ENCODE results near the gene NET1.

Gene NET1

DNA sequence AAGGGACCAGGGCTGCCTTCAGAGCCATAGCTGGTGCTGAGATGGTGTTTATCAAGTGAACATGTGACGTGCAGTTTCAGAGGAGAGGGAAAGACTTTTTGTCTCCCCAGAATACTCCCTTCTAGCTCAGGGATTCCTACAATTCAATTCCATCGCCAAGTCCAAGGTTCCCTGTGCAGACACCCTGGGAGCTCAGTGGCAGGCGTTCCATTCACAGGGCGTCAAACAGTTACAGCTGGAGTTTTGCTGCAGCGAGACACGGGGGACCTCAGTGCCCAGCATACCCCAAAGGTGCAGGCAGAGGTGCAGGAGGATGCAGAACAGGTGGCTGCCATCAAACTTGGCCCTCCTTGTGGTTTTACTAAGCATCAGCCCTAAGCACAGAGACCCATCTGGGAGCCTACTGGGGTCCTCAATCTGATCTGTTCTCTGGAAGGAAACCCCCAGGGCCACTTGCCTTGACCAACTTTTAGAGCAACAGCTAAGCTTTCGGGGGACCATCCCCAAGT is 87.9 kb downstream of the NET1 start:
- DNase-seq (ENCODE audit: low spot score), result no peak

DNA sequence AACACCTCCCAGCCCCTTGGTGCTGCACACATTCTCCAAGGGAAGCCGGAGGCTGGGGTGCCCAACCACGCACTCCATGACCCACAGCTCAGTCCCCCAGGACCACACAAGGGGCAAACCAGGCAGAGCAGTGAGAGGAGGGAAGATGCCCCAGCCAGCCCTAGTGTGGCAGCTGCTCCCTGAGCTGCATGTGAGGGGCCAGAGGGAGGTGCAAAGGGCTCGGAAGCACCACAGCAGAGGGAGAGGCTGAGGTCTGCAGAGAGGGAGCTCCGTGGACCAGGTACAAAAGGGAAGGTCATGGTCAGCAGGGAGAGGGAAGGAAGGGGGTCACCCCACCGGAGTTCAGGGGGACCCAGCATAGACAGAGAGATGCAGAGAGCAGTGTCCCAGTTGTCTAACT is 88.6 kb downstream of the NET1 start:
- DNase-seq (ENCODE audit: low spot score), result no peak

DNA sequence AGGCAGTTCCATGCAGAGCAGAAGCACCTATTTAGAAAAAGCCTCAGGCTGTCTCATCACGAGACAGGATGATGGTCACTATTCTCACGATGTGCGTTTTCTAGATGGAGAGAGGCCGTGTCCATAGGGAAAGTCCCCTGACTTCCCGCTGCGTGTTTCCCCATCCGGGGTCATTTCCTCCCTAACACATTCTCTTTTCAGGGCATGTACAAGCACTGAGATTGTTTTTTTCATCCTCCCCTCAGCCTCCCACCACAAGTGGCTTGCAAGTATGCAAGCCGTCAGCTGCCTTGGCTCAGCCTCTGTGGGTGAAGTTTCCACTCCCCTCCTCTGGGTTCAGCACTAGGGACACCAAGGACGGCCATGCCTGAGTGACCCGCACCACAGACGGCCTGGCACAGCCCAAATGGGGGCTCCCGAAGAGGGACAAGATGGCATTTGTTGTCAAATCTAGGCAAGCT is 89.7 kb downstream of the NET1 start:
- DNase-seq (ENCODE audit: low spot score), result no peak

DNA sequence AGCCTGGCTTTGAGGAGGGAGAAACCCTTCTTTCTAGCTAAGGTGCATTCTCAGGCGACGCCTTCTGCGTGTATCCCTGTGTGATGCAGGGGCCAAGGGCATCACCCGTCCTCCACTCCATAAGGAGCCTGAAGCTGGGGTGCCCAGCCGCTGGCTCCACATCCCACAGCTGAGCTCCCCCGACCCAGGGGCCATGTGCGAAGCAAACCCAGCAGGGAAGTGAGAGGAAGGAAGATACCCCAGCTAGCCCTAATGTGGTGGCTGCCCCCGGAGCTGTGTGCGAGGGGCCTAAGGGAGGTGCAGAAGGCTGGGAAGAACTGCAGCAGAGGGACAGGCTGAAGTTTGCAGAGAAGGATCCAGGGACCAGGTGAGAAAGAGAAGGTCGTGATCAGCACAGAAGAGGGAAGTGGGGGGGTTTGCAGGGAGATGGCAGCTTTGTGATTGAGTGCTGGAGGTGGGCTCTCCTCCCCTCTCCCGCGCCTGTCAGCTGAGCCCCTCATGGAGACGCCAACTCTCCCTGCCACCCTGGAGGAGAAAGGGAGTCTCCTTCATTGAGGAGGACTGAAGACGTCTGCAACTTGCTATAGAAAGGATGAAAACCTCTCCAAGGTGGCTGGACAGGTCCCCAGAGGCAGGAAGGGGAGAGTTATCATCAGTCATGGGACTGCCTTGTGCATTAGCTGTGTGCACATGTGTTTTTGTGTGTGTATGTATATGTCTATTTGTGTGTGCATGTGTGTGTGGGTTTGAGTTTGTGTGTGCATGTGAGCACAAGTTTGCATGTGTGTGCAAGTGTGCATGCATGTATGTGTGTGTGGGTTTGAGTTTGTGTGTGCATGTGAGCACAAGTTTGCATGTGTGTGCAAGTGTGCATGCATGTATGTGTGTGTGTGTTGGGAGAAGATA is 90.5 kb downstream of the NET1 start:
- DNase-seq (ENCODE audit: low spot score), result no peak

DNA sequence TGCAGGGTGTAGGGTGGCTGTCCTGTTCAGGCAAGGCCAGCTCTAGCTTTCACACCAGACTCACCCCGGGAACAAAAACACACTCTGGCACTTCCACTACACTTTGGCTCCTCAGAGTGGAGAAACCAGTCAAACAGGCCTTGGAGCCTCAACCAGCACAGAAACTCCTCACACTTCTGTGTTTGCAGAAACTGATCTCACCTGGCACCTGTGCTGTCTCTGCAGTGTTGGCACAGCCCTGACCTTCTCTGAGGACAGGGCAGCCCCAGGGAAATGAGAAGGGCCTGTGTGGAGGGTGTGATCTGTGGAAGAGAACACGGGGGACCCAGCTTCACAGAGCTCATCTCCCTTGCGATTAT is 91.1 kb downstream of the NET1 start:
- no peak for DNase-seq (ENCODE audit: low spot score)

DNA sequence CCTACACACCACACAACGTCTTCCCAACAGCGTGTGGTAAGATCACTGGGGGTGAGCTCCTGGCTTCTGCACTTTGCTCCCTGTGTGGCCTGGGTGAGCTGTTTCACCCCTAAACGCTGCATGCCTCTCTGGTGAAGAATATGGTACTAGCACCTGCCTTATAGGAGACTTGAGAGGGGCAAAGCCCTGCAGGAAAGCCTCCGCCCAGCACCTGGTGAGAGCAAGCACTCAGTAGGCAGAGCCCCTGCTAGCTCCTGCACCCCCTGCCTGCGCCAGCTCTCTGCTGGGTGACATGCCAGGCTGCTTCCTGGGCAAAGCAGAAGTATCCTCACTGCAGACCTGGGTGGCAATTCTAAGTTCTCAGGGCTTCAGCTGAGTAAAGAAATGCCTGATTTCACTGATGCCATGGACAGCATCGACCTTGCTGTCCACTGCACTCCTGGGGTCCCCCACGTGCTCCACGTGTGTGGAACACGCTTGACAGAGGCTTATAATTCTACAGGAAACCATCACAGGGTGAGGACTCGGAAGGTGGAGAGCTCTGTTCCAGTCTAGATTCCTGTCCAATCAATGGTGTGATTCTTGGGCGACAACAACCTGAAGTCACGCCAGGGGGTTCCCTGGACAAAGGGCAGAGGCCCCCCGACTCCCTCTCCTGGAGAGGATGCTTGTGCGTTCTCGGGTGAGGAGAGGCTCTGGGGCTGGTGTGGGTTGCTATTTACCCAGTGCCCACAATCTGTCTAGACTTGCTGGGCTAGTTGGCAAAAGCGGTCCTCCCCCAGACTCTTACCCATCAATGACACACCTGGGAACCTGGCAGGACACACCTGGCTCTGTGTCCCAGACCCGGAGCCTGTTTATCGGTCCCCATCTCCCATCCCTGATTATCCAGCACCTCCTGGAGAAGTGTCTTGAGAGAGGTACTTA is 92.1 kb downstream of the NET1 start:
- no peak for DNase-seq (ENCODE audit: low spot score)

DNA sequence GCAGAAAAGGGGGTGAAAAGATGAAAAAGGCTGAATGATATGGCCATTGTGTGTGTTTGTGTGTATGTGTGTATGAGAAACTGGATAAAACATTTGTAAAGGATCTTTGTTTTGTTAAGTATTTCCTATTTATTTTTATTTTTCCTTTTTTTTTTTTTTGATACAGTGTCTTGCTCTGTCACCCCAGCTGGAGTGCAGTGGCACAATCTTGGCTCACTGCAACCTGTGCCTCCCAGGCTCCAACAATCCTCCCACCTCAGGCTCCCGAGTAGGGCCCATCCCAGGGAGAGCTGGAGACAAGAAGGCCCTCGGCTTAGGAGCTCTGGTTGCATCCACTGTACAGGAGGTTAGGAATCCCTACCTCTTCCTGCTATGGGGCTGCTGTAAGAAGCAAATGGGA is 93.9 kb downstream of the NET1 start:
- DNase-seq (ENCODE audit: low spot score), result no peak

DNA sequence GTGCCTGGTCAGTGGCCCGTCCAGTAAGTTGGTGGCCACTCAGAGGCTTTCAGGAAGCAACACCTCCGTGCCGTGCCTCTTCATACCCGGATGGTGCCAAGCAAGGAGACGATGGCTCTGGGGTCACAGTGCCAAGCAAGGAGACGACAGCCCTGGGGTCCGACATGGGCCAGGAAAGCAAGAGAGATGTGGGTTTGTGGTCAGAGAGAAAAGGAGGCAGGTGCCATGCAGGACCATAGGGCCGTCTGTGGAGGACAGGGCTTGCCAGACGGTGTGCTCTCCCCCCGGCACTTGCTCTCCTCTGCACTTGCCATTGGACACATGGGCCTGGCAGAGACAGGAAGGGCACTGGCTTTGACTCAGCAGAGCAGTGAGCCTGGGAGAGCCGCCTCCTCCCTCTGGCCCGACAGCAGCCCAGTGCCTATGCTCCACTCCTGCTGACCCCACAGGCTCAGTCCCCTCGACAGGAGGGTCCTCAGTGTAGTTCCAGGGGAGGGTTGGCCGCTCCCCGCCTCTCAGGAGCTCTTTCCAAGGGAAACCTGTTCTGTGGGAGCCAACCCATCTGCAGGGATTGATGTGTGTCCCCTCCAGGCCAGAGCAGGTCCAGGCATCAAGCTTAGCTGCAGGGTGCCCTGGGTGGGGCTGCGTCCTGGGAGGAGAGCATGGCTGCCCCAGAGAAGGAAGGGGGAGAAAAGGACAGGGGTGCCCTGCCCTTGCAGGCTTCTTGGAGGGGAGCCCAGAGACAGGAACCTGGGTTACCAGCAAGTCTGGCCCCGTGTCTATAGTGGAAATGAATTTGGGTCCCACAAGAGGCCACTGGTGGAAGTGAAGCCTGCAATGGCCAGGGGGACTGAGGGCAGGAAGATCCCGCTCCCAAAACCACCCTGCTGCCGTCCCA is 94.6 kb downstream of the NET1 start:
- DNase-seq (ENCODE audit: low spot score), result no peak

DNA sequence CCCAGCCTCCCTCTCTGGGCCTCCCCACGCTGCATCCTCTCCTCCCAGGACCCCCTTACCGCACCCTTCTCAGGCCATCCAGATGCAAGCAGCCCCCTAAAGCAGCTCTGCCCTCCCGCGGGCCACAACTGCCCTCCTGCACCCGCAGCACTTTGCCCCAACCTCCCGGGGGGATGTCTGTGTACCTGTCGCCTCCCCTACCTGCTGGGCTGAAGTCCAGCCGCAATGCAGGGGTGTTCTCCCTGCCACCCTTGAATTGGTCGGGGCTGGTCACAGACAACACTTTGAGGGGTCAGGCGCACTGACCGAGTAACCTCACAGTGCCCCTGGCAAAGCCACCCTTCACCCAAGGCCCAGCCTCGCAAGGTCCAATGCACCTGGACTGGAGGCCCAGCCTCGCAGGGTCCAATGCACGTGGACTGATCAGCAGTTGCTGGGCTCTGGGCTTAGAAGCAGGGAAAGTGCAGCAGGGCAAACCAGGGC is 95.3 kb downstream of the NET1 start:
- no peak for DNase-seq (ENCODE audit: low spot score)

DNA sequence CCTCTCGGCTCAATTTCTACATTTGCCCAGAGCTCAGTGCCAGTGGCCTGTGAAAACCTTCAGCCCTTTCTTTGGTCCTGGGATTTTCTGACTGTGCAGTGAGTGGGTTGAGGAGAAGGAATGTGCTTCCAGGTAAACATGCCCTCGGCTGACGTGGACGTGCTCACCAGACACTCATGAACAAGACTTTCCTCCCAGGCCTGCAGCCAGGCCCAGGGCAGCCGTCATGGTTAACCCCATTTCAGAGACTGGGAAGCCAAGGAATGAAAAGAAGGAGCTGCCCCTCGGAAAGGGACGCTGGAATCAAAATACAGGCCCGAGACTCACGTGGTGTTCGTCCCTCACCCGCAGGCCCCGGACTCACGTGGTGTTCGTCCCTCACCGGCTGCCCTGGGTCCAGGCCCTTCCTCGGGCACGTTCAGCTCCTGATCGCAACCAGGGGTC is 95.8 kb downstream of the NET1 start:
- no peak for DNase-seq (ENCODE audit: low spot score)

Data from hepatic stellate cell (primary cell).